ENCODE results near the gene RPS27A.

DNA sequence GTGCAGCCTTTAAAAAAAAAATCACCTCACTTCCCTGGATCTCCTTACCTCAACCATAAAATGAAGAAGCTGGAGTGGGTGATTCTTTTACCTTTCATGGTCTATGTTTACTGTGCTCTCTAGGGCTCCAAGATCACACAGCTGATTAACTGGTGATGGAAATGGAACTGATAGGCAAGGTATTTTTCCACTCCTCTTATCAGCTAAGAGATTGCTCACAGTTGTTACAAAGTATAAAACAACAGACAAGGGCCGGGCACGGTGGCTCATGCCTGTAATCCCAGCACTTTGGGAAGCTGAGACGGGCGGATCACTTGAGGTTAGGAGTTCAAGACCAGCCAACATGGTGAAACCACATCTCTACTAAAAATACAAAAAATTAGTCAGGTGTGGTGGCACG is 14.5 kb downstream of the RPS27A start:
- TF ChIP-seq POLR2AphosphoS5 (IDR thresholded peaks at IDR 0.05; ENCODE audit: low read depth, low read length) = no peak
- no peak for TF ChIP-seq SIN3A (IDR thresholded peaks at IDR 0.05; ENCODE audit: borderline replicate concordance, insufficient read depth, low read length)
- TF ChIP-seq, protein P1, sequence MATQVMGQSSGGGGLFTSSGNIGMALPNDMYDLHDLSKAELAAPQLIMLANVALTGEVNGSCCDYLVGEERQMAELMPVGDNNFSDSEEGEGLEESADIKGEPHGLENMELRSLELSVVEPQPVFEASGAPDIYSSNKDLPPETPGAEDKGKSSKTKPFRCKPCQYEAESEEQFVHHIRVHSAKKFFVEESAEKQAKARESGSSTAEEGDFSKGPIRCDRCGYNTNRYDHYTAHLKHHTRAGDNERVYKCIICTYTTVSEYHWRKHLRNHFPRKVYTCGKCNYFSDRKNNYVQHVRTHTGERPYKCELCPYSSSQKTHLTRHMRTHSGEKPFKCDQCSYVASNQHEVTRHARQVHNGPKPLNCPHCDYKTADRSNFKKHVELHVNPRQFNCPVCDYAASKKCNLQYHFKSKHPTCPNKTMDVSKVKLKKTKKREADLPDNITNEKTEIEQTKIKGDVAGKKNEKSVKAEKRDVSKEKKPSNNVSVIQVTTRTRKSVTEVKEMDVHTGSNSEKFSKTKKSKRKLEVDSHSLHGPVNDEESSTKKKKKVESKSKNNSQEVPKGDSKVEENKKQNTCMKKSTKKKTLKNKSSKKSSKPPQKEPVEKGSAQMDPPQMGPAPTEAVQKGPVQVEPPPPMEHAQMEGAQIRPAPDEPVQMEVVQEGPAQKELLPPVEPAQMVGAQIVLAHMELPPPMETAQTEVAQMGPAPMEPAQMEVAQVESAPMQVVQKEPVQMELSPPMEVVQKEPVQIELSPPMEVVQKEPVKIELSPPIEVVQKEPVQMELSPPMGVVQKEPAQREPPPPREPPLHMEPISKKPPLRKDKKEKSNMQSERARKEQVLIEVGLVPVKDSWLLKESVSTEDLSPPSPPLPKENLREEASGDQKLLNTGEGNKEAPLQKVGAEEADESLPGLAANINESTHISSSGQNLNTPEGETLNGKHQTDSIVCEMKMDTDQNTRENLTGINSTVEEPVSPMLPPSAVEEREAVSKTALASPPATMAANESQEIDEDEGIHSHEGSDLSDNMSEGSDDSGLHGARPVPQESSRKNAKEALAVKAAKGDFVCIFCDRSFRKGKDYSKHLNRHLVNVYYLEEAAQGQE (IDR thresholded peaks at IDR 0.05; ENCODE audit: insufficient read depth in 1 of 2, low read depth in 2 of 2, low read length in 2 of 2) = no peak
- no peak for TF ChIP-seq FOXP2 (optimal IDR thresholded peaks at IDR 0.05; ENCODE audit: borderline replicate concordance, extremely low read depth, extremely low read length, insufficient read depth)
- TF ChIP-seq TAF1 (IDR thresholded peaks at IDR 0.05; ENCODE audit: borderline replicate concordance, insufficient read depth, low read length) = no peak
